NCI-H128 (cell line): ENCODE results near the gene TEX264.

ENCODE experiments used
- DNase-seq: peaks from one replicate; lab custom pipeline; 2025; ENCODE audit not compliant: unreplicated experiment; lab: John Stamatoyannopoulos, UW

Gene TEX264

GRCh38 chr3:51673802-51674654, 3.0 kb downstream of the TEX264 start:
- no peak for DNase-seq

DNA sequence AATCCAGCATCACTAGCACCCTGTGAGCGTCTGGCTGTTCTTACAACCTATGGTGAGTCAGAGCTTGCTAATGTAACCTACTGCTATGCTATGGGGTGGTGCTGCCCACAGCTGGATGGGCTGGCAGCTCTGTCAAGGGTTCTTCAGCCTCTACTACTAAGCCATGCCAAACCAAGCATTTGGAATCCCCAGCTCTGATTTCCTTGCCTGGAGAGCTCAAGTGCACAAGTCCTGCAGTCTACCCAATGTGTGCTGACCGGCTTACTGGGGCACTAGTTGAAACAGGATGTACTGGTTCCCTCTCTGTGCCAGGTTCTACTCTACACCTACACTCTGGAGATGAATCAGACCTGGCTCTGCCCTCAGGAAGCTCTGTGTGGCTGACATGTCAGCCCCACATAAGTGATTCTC, 4.2 kb downstream of the TEX264 start:
- no peak for DNase-seq

DNA sequence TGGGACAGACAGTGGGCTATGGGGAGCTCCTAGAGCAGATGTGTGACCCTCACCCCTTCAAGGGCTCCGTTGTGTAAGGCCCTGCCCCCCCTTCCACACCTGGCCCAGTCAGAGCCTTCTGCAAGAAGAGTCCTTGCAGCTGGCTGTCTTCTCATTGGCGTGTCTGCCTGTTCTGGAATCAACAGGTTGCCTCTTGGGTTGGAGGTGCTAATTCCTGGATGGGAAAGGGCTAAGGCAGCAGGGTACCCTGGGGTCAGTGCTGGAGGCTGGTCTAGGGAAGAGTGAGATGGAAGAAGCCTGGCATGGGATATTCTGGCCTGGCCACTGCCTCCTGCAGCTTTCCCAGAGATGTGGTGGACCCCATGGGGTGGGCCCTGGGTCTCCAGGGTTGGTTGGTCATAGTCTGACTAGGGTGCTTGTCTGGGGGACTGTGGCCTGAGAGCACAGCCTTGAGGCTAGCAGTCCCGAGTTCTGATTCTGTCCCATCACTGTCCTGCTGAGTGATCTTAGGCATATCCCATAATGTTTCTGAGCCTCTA, 5.1 kb downstream of the TEX264 start:
- DNase-seq = no peak

- DNase-seq = no peak
These were observed 6.3 kb downstream of the TEX264 start for GRCh38 chr3:51677358-51677757.

- no peak for DNase-seq
These were observed 7.1 kb downstream of the TEX264 start for GRCh38 chr3:51678186-51678585.

GRCh38 chr3:51678641-51679040, 7.6 kb downstream of the TEX264 start:
- DNase-seq = no peak

DNA sequence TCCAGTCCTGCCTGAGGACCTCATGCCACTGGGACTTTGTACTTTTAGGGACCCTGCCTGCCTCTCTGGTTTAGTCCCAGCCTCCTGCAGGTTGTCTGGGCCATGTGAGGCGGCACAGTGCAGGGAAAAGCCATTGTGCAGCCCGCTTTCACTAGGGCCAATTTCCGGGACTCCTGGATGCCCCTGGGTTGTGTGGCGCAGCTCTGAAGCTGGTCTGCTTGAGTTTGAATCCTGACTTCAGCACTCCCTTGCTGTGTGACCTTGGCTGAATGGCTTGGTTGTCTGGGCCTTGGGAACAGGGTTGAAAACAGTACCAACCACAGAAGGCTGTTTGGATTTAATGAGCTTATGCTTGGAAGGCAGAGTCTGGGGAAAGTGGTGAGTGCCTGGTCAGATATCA, 8.3 kb downstream of the TEX264 start:
- no peak for DNase-seq

GRCh38 chr3:51679777-51680176, 8.7 kb downstream of the TEX264 start:
- no peak for DNase-seq

GRCh38 chr3:51680196-51680595, 9.1 kb downstream of the TEX264 start:
- no peak for DNase-seq

GRCh38 chr3:51680663-51681230, 9.7 kb downstream of the TEX264 start:
- DNase-seq = no peak

GRCh38 chr3:51681453-51681852, 10.4 kb downstream of the TEX264 start:
- DNase-seq = no peak

- peak; percentile 19 for DNase-seq
These were observed 11.0 kb downstream of the TEX264 start for GRCh38 chr3:51682079-51682478.

DNA sequence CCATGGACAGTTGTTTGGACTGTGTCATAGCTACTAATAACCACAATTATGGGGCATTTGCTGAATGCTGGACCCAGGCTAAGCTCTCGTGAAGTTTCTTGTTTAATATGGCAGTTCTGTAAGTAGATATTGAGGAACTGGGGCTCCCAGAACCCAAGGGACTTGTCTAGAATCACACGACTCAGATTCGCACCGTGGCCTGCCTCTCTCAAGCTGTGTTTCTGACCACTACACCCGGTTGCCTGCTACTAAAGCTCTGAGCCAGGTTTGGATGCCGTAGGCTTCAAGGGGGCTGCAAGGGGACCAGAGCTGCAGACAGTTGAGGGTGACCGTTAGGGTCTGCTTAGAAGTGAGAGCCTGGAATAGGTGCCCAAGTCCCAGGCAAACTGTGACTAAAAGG, 11.5 kb downstream of the TEX264 start:
- DNase-seq = no peak

- DNase-seq = no peak
These were observed 12.5 kb downstream of the TEX264 start for GRCh38 chr3:51683566-51683965.

DNA sequence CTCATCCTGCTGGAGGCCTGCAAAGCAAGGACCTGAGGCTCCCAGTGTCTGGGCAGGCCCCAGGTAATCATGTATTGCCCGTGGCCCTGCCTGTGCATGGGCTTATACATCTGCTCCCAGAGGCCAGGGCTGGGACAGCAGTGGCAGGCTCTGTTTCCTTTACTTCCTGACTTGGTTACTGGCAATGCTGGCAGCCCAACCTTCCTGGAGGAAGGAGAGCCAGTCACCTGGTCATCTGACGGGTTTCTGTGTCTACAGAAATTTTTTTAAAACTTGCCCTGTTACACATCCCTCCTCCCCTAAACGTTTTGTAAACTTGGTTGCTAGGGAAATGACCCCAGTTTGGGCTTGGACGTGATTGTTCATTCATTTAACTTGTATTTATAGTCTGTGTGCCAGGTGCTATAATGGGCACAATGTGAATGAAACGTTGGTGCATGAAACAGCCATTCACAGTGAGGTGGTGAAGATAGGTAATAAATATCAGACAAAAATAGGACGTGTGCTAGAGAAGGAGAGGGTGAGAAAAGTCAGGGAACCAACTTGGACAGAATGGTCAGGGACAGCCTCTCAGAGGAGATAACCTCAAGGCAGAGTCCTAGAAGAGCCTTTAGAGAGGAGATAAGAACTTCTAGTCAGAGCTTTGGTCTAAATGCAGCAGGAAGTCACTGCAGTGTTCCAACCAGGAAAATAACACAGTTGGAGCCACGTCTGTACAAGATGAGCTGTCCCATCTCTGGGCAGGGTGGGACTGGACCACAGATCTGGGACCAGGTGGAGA, 14.1 kb downstream of the TEX264 start:
- no peak for DNase-seq

DNA sequence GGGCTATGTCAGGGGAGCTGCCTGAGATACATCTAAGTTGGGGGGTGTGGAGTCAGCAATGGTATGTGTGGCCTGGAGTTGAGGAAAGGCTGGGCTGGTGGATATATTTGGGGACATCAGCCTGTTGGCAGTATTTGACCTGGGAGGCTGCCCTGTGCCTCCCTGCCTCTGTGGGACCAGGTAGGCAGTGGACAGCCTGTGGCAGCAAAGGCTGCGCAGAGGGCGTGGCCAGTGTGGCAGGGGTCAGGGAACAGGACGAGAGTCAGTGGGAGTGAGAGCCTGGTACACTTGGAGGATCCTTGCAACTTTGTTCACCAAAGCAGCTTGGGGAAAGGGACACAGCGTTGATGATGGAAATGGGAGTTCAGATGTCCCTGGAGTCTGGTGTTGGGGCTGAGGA, 15.0 kb downstream of the TEX264 start:
- DNase-seq = no peak

DNA sequence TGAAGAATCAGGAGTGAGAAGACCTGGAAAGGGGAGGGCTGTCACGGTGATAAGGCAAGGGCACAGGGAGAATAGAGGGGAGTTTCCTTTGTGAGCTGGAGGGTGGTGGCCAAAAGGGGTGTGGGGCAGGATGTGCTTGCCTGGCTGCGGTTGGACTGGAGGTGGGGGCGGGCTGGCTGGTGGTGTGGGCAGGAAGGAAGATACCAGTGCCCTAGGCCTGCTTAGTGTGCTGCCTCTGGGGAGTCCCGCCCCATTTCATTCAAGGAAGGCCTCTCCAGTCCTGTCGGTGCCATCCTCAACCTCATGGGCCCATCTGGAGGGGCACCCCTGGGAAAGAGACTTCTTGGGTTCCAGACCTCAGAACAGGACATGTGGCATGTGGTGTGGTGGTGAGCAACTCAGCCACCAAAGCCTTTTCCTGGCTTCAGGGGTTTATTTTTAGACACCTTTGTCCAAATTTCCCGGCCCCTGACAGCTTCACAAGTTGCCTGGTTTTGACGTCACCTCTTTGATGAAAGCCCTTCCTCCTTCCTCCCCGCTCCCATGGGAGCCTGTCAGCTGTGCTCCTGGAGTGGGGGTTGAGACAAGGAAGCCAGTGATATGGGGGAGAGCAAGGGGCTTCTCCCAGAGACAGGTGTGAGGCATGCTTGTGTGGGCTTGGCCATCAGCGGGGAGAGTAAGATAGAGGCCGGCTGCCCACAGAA, 15.6 kb downstream of the TEX264 start:
- no peak for DNase-seq

- DNase-seq = no peak
These were observed 16.6 kb downstream of the TEX264 start for GRCh38 chr3:51687431-51688205.

DNA sequence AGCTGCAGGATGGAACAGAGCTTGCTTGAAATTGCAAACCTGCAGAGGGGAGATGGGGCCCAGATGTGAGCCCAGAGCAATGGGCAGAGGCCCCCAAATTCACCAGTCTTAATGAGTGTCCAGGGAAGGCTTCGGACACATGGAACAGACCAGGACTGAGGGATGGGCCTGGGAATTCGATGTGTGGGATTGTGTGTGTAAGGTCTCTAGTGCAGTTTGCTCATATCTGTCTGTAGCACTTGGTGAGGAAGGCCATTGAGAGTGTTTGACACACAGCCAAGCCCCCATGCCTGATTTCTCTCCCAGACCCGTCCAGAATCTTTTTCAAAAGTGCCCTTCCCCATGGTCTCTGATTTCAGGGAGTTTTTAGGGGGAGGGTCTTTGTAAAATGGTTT, 17.2 kb downstream of the TEX264 start:
- DNase-seq = no peak

GRCh38 chr3:51691021-51691420, 20.0 kb downstream of the TEX264 start:
- no peak for DNase-seq
